H1 (cell line): ENCODE measurements around the gene XKR7. TPM values are rescaled to one million over a fixed set of nuclear protein-coding genes. Genes with fewer than 3 reads are reported as not detected.

Experiments
- SIX5 ChIP-seq: IDR thresholded peaks from 2 replicates; pipeline ENCODE4 v1.6.1; 2011; ENCODE audit warnings: mild to moderate bottlenecking, low read depth, low read length
- polyA plus RNA-seq, 7 experiments: library from polyadenylated mRNA; depleted of rRNA in 3 of 7; stranded (reverse) in 5 of 7; unstranded in 2 of 7; fragments of >200 nt in 5 of 7; fragments of 200-250 nt in 2 of 7; gene quantifications; 1 replicate in 5 of 7; 2 replicates in 1 of 7; 4 replicates in 1 of 7; pipeline versions ENCODE4 v1.2.1 to v1.2.3, GENCODE V29; 2011 to 2013; ENCODE audit warnings: missing spikeins in 2 of 7, mixed read lengths in 2 of 7
- total RNA-seq: library from RNA; stranded (reverse); fragmentation: NEBNext Ultra II Directional; extraction: Animal tissue kit (Norgen Biotek cat#: 25700); gene quantifications from 2 replicates; pipeline ENCODE4 v1.2.1, GENCODE V29; 2021

XKR7 gene
- total and polyA plus RNA-seq, 2 of the 8 experiments (the other 6 are each of a cell fraction or from before 2014, with no cell fraction given) = 1.8 to 2.4 TPM

GRCh38 chr20:32027643-32028042 is 59.7 kb downstream of the XKR7 start (continued):
- no peak for TF ChIP-seq SIX5
